ENCODE measurements around the gene ATOX1. TPM values are rescaled to one million over a fixed set of nuclear protein-coding genes. Genes with fewer than 3 reads are reported as not detected.

Gene ATOX1
- total and polyA plus RNA-seq, 9 of the 15 experiments (the other 6 are each of a cell fraction or from before 2014, with no cell fraction given): 59.2 to 318 (median 86.2) TPM

- TF ChIP-seq THAP12 (CRISPR knock-in tag; IDR thresholded peaks at IDR 0.05) (peak; percentile 77), ZBTB1 (CRISPR knock-in tag; IDR thresholded peaks at IDR 0.05; ENCODE audit: borderline replicate concordance, low read depth) (peak; percentile 79; the same call in 1 of the 2 replicates), GTF3C2 (IDR thresholded peaks at IDR 0.05; ENCODE audit: borderline replicate concordance, extremely low read depth, insufficient read length) (no peak), C11orf30 (IDR thresholded peaks at IDR 0.05; ENCODE audit: low read depth) (peak; percentile 80), BRCA1 (IDR thresholded peaks at IDR 0.05) (no peak), BRCA1 (CRISPR knock-in tag; IDR thresholded peaks at IDR 0.05) (no peak), TBP (optimal IDR thresholded peaks at IDR 0.05; ENCODE audit: low read depth, low read length) (peak; percentile 36), ID3 (CRISPR knock-in tag; IDR thresholded peaks at IDR 0.05) (no peak), ID3 (tag; IDR thresholded peaks at IDR 0.05) (peak; percentile 46; the same call in 1 of the 2 replicates), SIN3A (IDR thresholded peaks at IDR 0.05; ENCODE audit: borderline replicate concordance in 2 of 2, control insufficient read depth in 1 of 2, low read depth in 2 of 2, low read length in 2 of 2) (peak in 1 of 2 experiments; percentile 36; a peak in 1 of 4 replicates), KLF10 (CRISPR knock-in tag; IDR thresholded peaks at IDR 0.05) (no peak), TEAD1 (CRISPR knock-in tag; IDR thresholded peaks at IDR 0.05) (0 out of 4 replicates have a peak, but pooled peaks of 1 of the 2 experiments have one; percentile 33), NFYB (IDR thresholded peaks at IDR 0.05; ENCODE audit: extremely low read depth, insufficient read length) (no peak), RUNX1 (IDR thresholded peaks at IDR 0.05; ENCODE audit: low read depth) (no peak), PREB (CRISPR knock-in tag; IDR thresholded peaks at IDR 0.05) (no peak), VEZF1 (CRISPR knock-in tag; IDR thresholded peaks at IDR 0.05) (peak; percentile 41), ZNF696 (CRISPR knock-in tag; conservative IDR thresholded peaks at IDR 0.05) (no peak), LARP7 (IDR thresholded peaks at IDR 0.05) (no peak)
Measured at GRCh38 chr5:151770383-151771258, 12.2 kb upstream of the ATOX1 start (continued).
